Activated CD4-positive, CD25-positive, alpha-beta regulatory T cell treated with anti-CD3 and anti-CD28 coated beads, Interleukin-2, amount 50 U/mL, for 24 hours (primary cell): ENCODE data around the gene FRZB.
"Not testable (repeated sequence)": the region's sequence is repeated elsewhere in the genome, so short reads cannot be mapped to it uniquely, and the experiment has no call there.

Experiments
- ATAC-seq, 2 donors: fragments of 150-1000 bp; cut with Tn5 transposase; one replicate each; pipeline ENCODE4 v1.10.0; 2021; ENCODE audit warnings: mild to moderate bottlenecking in 1 of 2, moderate library complexity in 1 of 2

FRZB gene

GRCh38 chr2:182890305-182890704 lies 23.9 kb upstream of the FRZB start:
- no peak for ATAC-seq

GRCh38 chr2:182887753-182888415 lies 21.4 kb upstream of the FRZB start:
- ATAC-seq = no peak

- no peak for ATAC-seq
These were observed 20.7 kb upstream of the FRZB start for GRCh38 chr2:182887093-182887492.

- ATAC-seq = no peak
These were observed 19.3 kb upstream of the FRZB start for GRCh38 chr2:182885771-182886170.

GRCh38 chr2:182883451-182883850 lies 17.0 kb upstream of the FRZB start:
- ATAC-seq = no peak

GRCh38 chr2:182880100-182880499 lies 13.7 kb upstream of the FRZB start:
- not testable (repeated sequence) for ATAC-seq

- not testable (repeated sequence) for ATAC-seq
These were observed 10.2 kb upstream of the FRZB start for GRCh38 chr2:182876653-182877052.

GRCh38 chr2:182870227-182870626 lies 3.8 kb upstream of the FRZB start:
- ATAC-seq = no peak

- ATAC-seq = no peak
These were observed 1.8 kb upstream of the FRZB start for GRCh38 chr2:182868054-182868796.

GRCh38 chr2:182867426-182868053 lies 1.1 kb upstream of the FRZB start:
- ATAC-seq = no peak

GRCh38 chr2:182866095-182866460 lies 359 bp downstream of the FRZB start:
- ATAC-seq = no peak

GRCh38 chr2:182864949-182865570 lies 1.4 kb downstream of the FRZB start:
- no peak for ATAC-seq

- no peak for ATAC-seq
These were observed 2.8 kb downstream of the FRZB start for GRCh38 chr2:182863642-182864041.

- no peak for ATAC-seq
These were observed 4.3 kb downstream of the FRZB start for GRCh38 chr2:182862091-182862490.

- ATAC-seq = no peak
These were observed 5.6 kb downstream of the FRZB start for GRCh38 chr2:182860858-182861257.

- no peak for ATAC-seq
These were observed 7.8 kb downstream of the FRZB start for GRCh38 chr2:182858671-182859070.

- ATAC-seq = no peak
These were observed 11.1 kb downstream of the FRZB start for GRCh38 chr2:182855376-182855775.

- no peak for ATAC-seq
These were observed 11.9 kb downstream of the FRZB start for GRCh38 chr2:182854375-182855105.

- ATAC-seq = no peak
These were observed 13.6 kb downstream of the FRZB start for GRCh38 chr2:182852801-182853200.

GRCh38 chr2:182852090-182852489 lies 14.3 kb downstream of the FRZB start:
- no peak for ATAC-seq

GRCh38 chr2:182845794-182846417 lies 20.5 kb downstream of the FRZB start:
- no peak for ATAC-seq

GRCh38 chr2:182836451-182836850 lies 30.0 kb downstream of the FRZB start:
- no peak for ATAC-seq
